Panc1 (cell line): ENCODE measurements around the gene TGM1. TPM values are rescaled to one million over a fixed set of nuclear protein-coding genes. Genes with fewer than 3 reads are reported as not detected.

Experiments
- ATAC-seq: fragments of 200-7000 bp; cut with Tn5 transposase; 2 replicates; pipeline ENCODE4 v1.9.1; 2020; ENCODE audit warnings: mild to moderate bottlenecking, moderate library complexity
- BruUV-seq: library from RNA; stranded (reverse); fragments of 400-500 nt; replicated peaks from 2 replicates; lab custom pipeline; 2021; lab: Mats Ljungman, UMichigan
- CTCF ChIA-PET: fragments of 300-600 bp; sonication (Branson Sonifier 250); formaldehyde crosslinking; loops from one replicate; lab custom pipeline; 2022; ENCODE audit warnings: antibody characterized with exemption; lab: Charles Lee
- POLR2A ChIA-PET: fragments of 300-600 bp; sonication (Branson Sonifier 250); formaldehyde crosslinking; loops from one replicate; lab custom pipeline; 2022; ENCODE audit warnings: antibody characterized with exemption; lab: Charles Lee
- DNase-seq: peaks from one replicate; pipeline ENCODE4 v3.0.0-alpha.2; 2010; ENCODE audit warnings: low read depth, low spot score
- H3K27ac ChIP-seq: 2 replicates; pipeline ENCODE4 v1.5.1; 2011; ENCODE audit warnings: mild to moderate bottlenecking, low read length, inconsistent platforms
- H3K27me3 ChIP-seq: fragments of 200-500 bp; sonication (Bioruptor generic); 2 replicates; pipeline ENCODE4 v1.6.0; 2014; ENCODE audit warnings: low read length, inconsistent platforms; ENCODE audit not compliant: control insufficient read depth, insufficient read depth
- H3K36me3 ChIP-seq: fragments of 200-500 bp; sonication (Bioruptor generic); 2 replicates; pipeline ENCODE4 v1.5.1; 2014; ENCODE audit warnings: inconsistent platforms, mild to moderate bottlenecking, low read length, moderate library complexity; ENCODE audit not compliant: control insufficient read depth, insufficient read depth
- H3K4me1 ChIP-seq: 2 replicates; pipeline ENCODE4 v1.5.1; 2011; ENCODE audit warnings: inconsistent platforms, mild to moderate bottlenecking, low read length, moderate library complexity; ENCODE audit not compliant: control insufficient read depth, insufficient read depth
- H3K4me3 ChIP-seq, 2 experiments: 2 replicates each; pipeline ENCODE4 v1.5.1; 2011 to 2012; ENCODE audit warnings: low read depth in 2 of 2, low read length in 2 of 2, mild to moderate bottlenecking in 2 of 2, inconsistent platforms in 1 of 2, moderate library complexity in 1 of 2
- H3K9me3 ChIP-seq: fragments of 200-500 bp; sonication (Bioruptor generic); 2 replicates; pipeline ENCODE4 v1.5.1; 2014; ENCODE audit warnings: low read depth, mild to moderate bottlenecking, inconsistent platforms, low read length, moderate library complexity; ENCODE audit not compliant: control insufficient read depth, insufficient read depth
- POLR2AphosphoS5 ChIP-seq: IDR thresholded peaks from 2 replicates; pipeline ENCODE4 v1.6.1; 2012; ENCODE audit warnings: mild to moderate bottlenecking, low read depth, low read length, moderate library complexity
- REST ChIP-seq, 2 experiments: IDR thresholded peaks; 2 replicates each; pipeline ENCODE4 v1.6.1; 2011 to 2012; ENCODE audit warnings: low read depth in 2 of 2, control low read depth in 1 of 2, low read length in 1 of 2, mild to moderate bottlenecking in 1 of 2, moderate library complexity in 1 of 2; ENCODE audit not compliant: insufficient read depth in 1 of 2
- SIN3A ChIP-seq: IDR thresholded peaks from 2 replicates; pipeline ENCODE4 v1.6.1; 2012; ENCODE audit warnings: low read depth, mild to moderate bottlenecking, low read length, moderate library complexity, borderline replicate concordance; ENCODE audit not compliant: insufficient read depth
- in situ Hi-C: cut with HindIII; loops from 2 replicates; pipeline ENCODE4 v1.10.0; 2016; ENCODE audit warnings: low sequenced_read_pairs, low pct_unique_long_range_greater_than_20kb
- intact Hi-C: fragments of 100-400 bp; cut with micrococcal nuclease; formaldehyde crosslinking; loops from one replicate; pipeline ENCODE4 v1.10.0; 2022; ENCODE audit not compliant: unreplicated experiment
- total RNA-seq: library from RNA; stranded (reverse); gene quantifications from one replicate; pipeline ENCODE4 v1.2.1, GENCODE V29; 2021; ENCODE audit not compliant: unreplicated experiment
- TF ChIP-seq, protein P1 (sequence below): fragments of 450-650 bp; IDR thresholded peaks from 2 replicates; pipeline ENCODE4 v1.5.1; 2017; ENCODE audit warnings: mild to moderate bottlenecking

TGM1 gene
- total RNA-seq, 1 experiment from 2014 or later = 2.3 TPM

DNA sequence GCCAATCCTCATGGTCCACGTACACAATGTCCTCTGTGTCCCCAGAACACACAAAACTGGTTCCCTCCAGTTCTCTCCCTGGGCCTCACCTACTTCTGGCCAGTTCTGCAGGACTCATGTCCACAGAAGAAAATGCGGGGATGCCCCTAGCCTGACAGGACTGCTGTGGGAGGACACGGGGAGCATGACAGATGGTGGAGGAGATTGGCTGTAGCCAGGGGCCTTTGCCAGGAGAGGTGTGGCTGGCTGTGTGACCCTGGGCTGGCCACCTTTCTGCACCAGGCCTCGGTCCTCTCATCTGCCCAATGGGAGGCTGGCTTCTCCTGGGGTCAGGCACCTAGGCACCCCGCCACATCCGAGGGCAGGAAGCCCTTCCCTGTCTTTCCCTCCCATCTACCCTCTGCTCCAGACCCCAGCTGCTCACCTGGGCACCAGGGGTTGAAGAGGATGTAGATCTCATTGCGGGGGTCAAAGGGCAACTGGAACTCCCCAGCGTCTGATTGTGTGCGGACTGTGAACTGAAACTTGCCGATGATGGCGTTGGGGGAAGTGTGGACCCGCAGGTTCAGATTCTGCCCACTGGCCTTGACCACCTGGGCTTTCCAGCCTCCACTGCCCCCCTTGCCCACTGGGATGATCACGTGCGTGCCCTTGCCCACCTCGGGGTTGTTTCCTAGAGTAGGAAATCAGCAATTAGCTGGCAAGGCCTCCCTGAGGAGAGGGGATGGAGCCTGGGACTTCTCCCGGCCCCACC is 2.8 kb downstream of the TGM1 start:
- H3K27ac ChIP-seq = no peak overlapping the region
- no peaks in the 10 kb centered on the region for H3K4me1 ChIP-seq
- H3K36me3 ChIP-seq = no peaks in the 10 kb centered on the region
- DNase-seq = no peak
- TF ChIP-seq, protein P1, sequence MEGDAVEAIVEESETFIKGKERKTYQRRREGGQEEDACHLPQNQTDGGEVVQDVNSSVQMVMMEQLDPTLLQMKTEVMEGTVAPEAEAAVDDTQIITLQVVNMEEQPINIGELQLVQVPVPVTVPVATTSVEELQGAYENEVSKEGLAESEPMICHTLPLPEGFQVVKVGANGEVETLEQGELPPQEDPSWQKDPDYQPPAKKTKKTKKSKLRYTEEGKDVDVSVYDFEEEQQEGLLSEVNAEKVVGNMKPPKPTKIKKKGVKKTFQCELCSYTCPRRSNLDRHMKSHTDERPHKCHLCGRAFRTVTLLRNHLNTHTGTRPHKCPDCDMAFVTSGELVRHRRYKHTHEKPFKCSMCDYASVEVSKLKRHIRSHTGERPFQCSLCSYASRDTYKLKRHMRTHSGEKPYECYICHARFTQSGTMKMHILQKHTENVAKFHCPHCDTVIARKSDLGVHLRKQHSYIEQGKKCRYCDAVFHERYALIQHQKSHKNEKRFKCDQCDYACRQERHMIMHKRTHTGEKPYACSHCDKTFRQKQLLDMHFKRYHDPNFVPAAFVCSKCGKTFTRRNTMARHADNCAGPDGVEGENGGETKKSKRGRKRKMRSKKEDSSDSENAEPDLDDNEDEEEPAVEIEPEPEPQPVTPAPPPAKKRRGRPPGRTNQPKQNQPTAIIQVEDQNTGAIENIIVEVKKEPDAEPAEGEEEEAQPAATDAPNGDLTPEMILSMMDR = no peak
- TF ChIP-seq SIN3A = no peak
- TF ChIP-seq REST (IDR thresholded peaks at IDR 0.05; ENCODE audit: insufficient read depth in 1 of 2, low read depth in 2 of 2, low read length in 1 of 2) = no peak
- intact Hi-C loops = no loop called here
- in situ Hi-C loops = no loop called here
- no TSS peak for BruUV-seq
- H3K27me3 ChIP-seq = no peaks in the 10 kb centered on the region
- H3K9me3 ChIP-seq = no peaks in the 10 kb centered on the region
- ChIA-PET POLR2A (no interaction called here), CTCF (no interaction called here)
- no peak for ATAC-seq
- no peak overlapping the region for H3K4me3 ChIP-seq

DNA sequence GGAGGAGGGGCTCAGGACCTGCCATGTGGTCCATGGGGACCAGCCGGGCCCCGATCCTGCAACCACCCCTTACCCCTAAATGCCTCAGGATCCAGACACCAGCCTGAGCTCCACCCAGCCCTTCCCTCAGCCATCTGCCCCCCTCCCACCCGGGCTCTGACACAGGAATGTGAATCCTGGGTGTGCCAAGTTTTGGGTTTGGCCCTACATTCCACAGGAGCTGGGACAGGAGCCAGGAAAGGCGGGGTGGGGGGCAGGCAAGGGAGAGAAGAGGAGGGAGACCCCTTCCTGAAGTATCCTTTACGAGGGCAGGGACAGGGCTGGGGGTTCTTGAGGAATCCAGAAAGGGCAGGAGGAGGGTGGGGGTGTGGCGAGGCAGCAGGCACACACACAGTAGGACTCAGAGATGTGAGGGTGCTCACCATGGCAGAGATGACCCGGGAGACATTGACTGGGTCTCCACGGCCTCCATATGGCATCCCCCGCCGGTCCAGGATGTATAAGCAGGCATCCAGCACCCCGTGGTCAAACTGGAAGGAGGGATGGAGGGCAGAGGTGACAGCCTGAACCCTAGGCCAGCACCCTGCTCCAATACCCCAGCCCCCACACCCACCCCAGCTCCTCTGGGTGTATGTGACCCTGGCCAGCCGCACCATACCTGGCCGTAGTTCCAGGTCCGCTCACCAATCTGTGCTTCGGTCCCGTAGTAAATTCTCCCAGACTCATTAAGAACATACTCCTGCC is 3.5 kb downstream of the TGM1 start:
- H3K4me3 ChIP-seq = no peak overlapping the region
- DNase-seq (no peak), ATAC-seq (no peak)
- H3K27ac ChIP-seq = no peak overlapping the region
- ChIA-PET CTCF (no interaction called here), POLR2A (interaction anchor here (0.6 kb wide), 1 partner anchor 17 kb away, joined by 12 read pairs; the partner anchor contains the start of gene TINF2)
- TF ChIP-seq POLR2AphosphoS5 = no peak
- no peaks in the 10 kb centered on the region for H3K4me1 ChIP-seq
- no TSS peak for BruUV-seq
- no peaks in the 10 kb centered on the region for H3K9me3 ChIP-seq
- in situ Hi-C loops = no loop called here
- intact Hi-C loops = no loop called here
- no peaks in the 10 kb centered on the region for H3K27me3 ChIP-seq
- H3K36me3 ChIP-seq = no peaks in the 10 kb centered on the region
